ENCODE results near the gene NHLRC2. TPM values are rescaled to one million over a fixed set of nuclear protein-coding genes. Genes with fewer than 3 reads are reported as not detected.
A peak's percentile ranks its signal among the peaks of the same experiment; 100 is the strongest.

Gene NHLRC2
- total and polyA plus RNA-seq, 2 experiments from 2014 or later: 15.5 to 28.1 TPM

GRCh38 chr10:113947184-113948041 lies 93.0 kb downstream of the NHLRC2 start (continued):
- TF ChIP-seq ETS1 (IDR thresholded peaks at IDR 0.05): no peak
- no peak for TF ChIP-seq CTCF (conservative IDR thresholded peaks at IDR 0.05; ENCODE audit: low read depth in 2 of 2)
- TF ChIP-seq CREB1 (CRISPR knock-in tag; IDR thresholded peaks at IDR 0.05; ENCODE audit: low read depth): no peak
- TF ChIP-seq NANOG (IDR thresholded peaks at IDR 0.05; ENCODE audit: borderline replicate concordance): no peak

GRCh38 chr10:113948048-113948447 lies 93.6 kb downstream of the NHLRC2 start:
- Histone ChIP-seq H3K79me2 (replicated peaks; ENCODE audit: insufficient read depth) (no peaks in the 10 kb centered on the region), H3K27ac (ENCODE audit: low read depth) (no peak overlapping the region), H4K20me1 (replicated peaks; ENCODE audit: insufficient read depth) (no peaks in the 10 kb centered on the region), H3K27me3 (ENCODE audit: insufficient read depth) (no peaks in the 10 kb centered on the region), H3K4me3 (no peak overlapping the region), H3K4me1 (ENCODE audit: insufficient read depth) (no peaks in the 10 kb centered on the region), H3K4me2 (no peak overlapping the region), H3K9me2 (ENCODE audit: insufficient read depth) (no peaks in the 10 kb centered on the region), H3K36me3 (ENCODE audit: insufficient read depth) (no peaks in the 10 kb centered on the region), H3F3A (replicated peaks; ENCODE audit: low read depth) (no peaks in the 10 kb centered on the region), H2AFZ (peak overlapping the region; percentile 59; the same call in 1 of the 2 replicates)
- Mint-ChIP-seq H3K27me3 (ENCODE audit: insufficient read depth, low read depth, poor library complexity) (no peaks in the 10 kb centered on the region), H3K27ac (no peak overlapping the region), H3K36me3 (ENCODE audit: low read depth) (no peaks in the 10 kb centered on the region), H3K4me1 (no peaks in the 10 kb centered on the region), H3K4me3 (no peak overlapping the region), H3K9me3 (no peaks in the 10 kb centered on the region)
- ATAC-seq (no peak), DNase-seq (ENCODE audit: low spot score) (no peak)
- TF ChIP-seq REST (IDR thresholded peaks at IDR 0.05; ENCODE audit: unreplicated experiment): no peak
- no peak for TF ChIP-seq ZNF114 (CRISPR knock-in tag; IDR thresholded peaks at IDR 0.05)
- no peak for TF ChIP-seq NANOG (IDR thresholded peaks at IDR 0.05; ENCODE audit: borderline replicate concordance)
- no peak for TF ChIP-seq JUNB (IDR thresholded peaks at IDR 0.05; ENCODE audit: unreplicated experiment)
- no peak for TF ChIP-seq POLR2AphosphoS5 (IDR thresholded peaks at IDR 0.05; ENCODE audit: low read depth)
- no peak for TF ChIP-seq STAT1 (IDR thresholded peaks at IDR 0.05; ENCODE audit: unreplicated experiment)
- no peak for TF ChIP-seq CREB1 (CRISPR knock-in tag; IDR thresholded peaks at IDR 0.05; ENCODE audit: low read depth)
- no peak for TF ChIP-seq EZH2 (IDR thresholded peaks at IDR 0.05; ENCODE audit: low read depth, unreplicated experiment)
- TF ChIP-seq ZNF462 (CRISPR knock-in tag; IDR thresholded peaks at IDR 0.05): no peak
- no peak for TF ChIP-seq ZNF331 (CRISPR knock-in tag; IDR thresholded peaks at IDR 0.05; ENCODE audit: low read depth)

Measured in GM23338 (cell line).